Stimulated activated CD8-positive, alpha-beta memory T cell treated with anti-CD3 and anti-CD28 coated beads, Interleukin-15, amount 100 ng/mL, for 24 hours (primary cell): ENCODE results near the gene MYL11.
A peak's percentile ranks its signal among the peaks of the same experiment; 100 is the strongest.

Experiments
- DNase-seq: peaks from one replicate; pipeline ENCODE4 v3.0.0-alpha.2; 2020; ENCODE audit warnings: low read depth

MYL11 gene

GRCh38 chr16:30418350-30419181 lies 44.0 kb downstream of the MYL11 start:
- peak; percentile 17 for DNase-seq

GRCh38 chr16:30421010-30421409 lies 46.4 kb downstream of the MYL11 start:
- DNase-seq: no peak
